ENCODE results near the gene ARHGAP26. TPM values are rescaled to one million over a fixed set of nuclear protein-coding genes. Genes with fewer than 3 reads are reported as not detected.

ARHGAP26 gene
- total and polyA plus RNA-seq, 7 donors, result 5.4 to 25.5 (median 19.1) TPM

GRCh38 chr5:143214890-143215289, 444.7 kb downstream of the ARHGAP26 start:
- Histone ChIP-seq H3K36me3 (no peaks in the 10 kb centered on the region), H3K4me3 (no peak overlapping the region), H3K27me3 (no peaks in the 10 kb centered on the region), H3K4me1 (peaks cover 0 to 13% (median 5%) of the 10 kb centered on the region in 4 donors), H3K9me3 (no peaks in the 10 kb centered on the region), H3K27ac (no peak overlapping the region)
- no peak for TF ChIP-seq POLR2AphosphoS5 (IDR thresholded peaks at IDR 0.05)
- TF ChIP-seq POLR2A (IDR thresholded peaks at IDR 0.05), result no peak
- no peak for TF ChIP-seq CTCF (IDR thresholded peaks at IDR 0.05)
- TF ChIP-seq EP300 (IDR thresholded peaks at IDR 0.05), result no peak
- intact Hi-C loops (cut with DNase I), result no loop called here
- DNase-seq, result no peak
- 79 to 81% methylated on average over 6 of the region's 6 CpGs for WGBS, 2 donors

GRCh38 chr5:143215690-143216089, 445.5 kb downstream of the ARHGAP26 start:
- DNase-seq, result no peak
- Histone ChIP-seq H3K9me3 (no peaks in the 10 kb centered on the region), H3K27me3 (no peaks in the 10 kb centered on the region), H3K4me3 (no peak overlapping the region), H3K4me1 (peaks cover 0 to 20% (median 10%) of the 10 kb centered on the region in 4 donors), H3K27ac (no peak overlapping the region), H3K36me3 (no peaks in the 10 kb centered on the region)
- WGBS, 2 donors, result 89 to 96% methylated on average over 6 of the region's 6 CpGs
- TF ChIP-seq CTCF (IDR thresholded peaks at IDR 0.05) (no peak), POLR2AphosphoS5 (IDR thresholded peaks at IDR 0.05) (no peak), POLR2A (IDR thresholded peaks at IDR 0.05) (no peak), EP300 (IDR thresholded peaks at IDR 0.05) (no peak)
- intact Hi-C loops (cut with DNase I), result no loop called here

GRCh38 chr5:143216211-143216610, 446.0 kb downstream of the ARHGAP26 start:
- TF ChIP-seq POLR2A (IDR thresholded peaks at IDR 0.05) (no peak), POLR2AphosphoS5 (IDR thresholded peaks at IDR 0.05) (no peak), EP300 (IDR thresholded peaks at IDR 0.05) (no peak), CTCF (IDR thresholded peaks at IDR 0.05) (no peak)
- Histone ChIP-seq H3K27me3 (no peaks in the 10 kb centered on the region), H3K27ac (no peak overlapping the region), H3K36me3 (no peaks in the 10 kb centered on the region), H3K4me1 (peaks cover 0 to 20% (median 10%) of the 10 kb centered on the region in 4 donors), H3K4me3 (no peak overlapping the region), H3K9me3 (no peaks in the 10 kb centered on the region)
- WGBS, 2 donors, result 90 to 92% methylated on average over 9 of the region's 9 CpGs
- intact Hi-C loops (cut with DNase I), result no loop called here
- DNase-seq, result no peak

- H3K4me1 ChIP-seq, result peaks cover 0 to 22% (median 10%) of the 10 kb centered on the region in 4 donors
- TF ChIP-seq POLR2AphosphoS5 (IDR thresholded peaks at IDR 0.05), result no peak
- TF ChIP-seq CTCF (IDR thresholded peaks at IDR 0.05), result no peak
- no peak for TF ChIP-seq POLR2A (IDR thresholded peaks at IDR 0.05)
- TF ChIP-seq EP300 (IDR thresholded peaks at IDR 0.05), result no peak
- DNase-seq, result no peak
- H3K27me3 ChIP-seq, result no peaks in the 10 kb centered on the region
- no peaks in the 10 kb centered on the region for H3K36me3 ChIP-seq
- intact Hi-C loops (cut with DNase I), result no loop called here
- H3K4me3 ChIP-seq, result no peak overlapping the region
- H3K9me3 ChIP-seq, result no peaks in the 10 kb centered on the region
- H3K27ac ChIP-seq, result no peak overlapping the region
- 75 to 76% methylated on average over 10 of the region's 10 CpGs for WGBS, 2 donors
Measured at GRCh38 chr5:143217065-143217803, 447.1 kb downstream of the ARHGAP26 start.

- H3K4me1 ChIP-seq, result peaks cover 0 to 27% (median 14%) of the 10 kb centered on the region in 4 donors
- no peaks in the 10 kb centered on the region for H3K9me3 ChIP-seq
- H3K27me3 ChIP-seq, result no peaks in the 10 kb centered on the region
- DNase-seq, result no peak
- no peak overlapping the region for H3K4me3 ChIP-seq
- TF ChIP-seq POLR2A (IDR thresholded peaks at IDR 0.05) (no peak), POLR2AphosphoS5 (IDR thresholded peaks at IDR 0.05) (no peak), CTCF (IDR thresholded peaks at IDR 0.05) (no peak), EP300 (IDR thresholded peaks at IDR 0.05) (no peak)
- 88 to 92% methylated on average over 2 of the region's 2 CpGs for WGBS, 2 donors
- H3K36me3 ChIP-seq, result no peaks in the 10 kb centered on the region
- no peak overlapping the region for H3K27ac ChIP-seq
- intact Hi-C loops (cut with DNase I), result no loop called here
Measured at GRCh38 chr5:143217804-143218160, 447.6 kb downstream of the ARHGAP26 start.

Measured in sigmoid colon (tissue), 7 donors.